ENCODE data around the gene ZNF549. TPM values are rescaled to one million over a fixed set of nuclear protein-coding genes. Genes with fewer than 3 reads are reported as not detected.

ZNF549 gene
- total and polyA plus RNA-seq, 2 of the 13 experiments (the other 11 are each of a cell fraction or from before 2014, with no cell fraction given) = 2.8 to 6.4 TPM

GRCh38 chr19:57527136-57527881 lies at the start of gene ZNF549 (continued):
- TF ChIP-seq, protein P1, sequence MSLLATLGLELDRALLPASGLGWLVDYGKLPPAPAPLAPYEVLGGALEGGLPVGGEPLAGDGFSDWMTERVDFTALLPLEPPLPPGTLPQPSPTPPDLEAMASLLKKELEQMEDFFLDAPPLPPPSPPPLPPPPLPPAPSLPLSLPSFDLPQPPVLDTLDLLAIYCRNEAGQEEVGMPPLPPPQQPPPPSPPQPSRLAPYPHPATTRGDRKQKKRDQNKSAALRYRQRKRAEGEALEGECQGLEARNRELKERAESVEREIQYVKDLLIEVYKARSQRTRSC (CRISPR knock-in tag; IDR thresholded peaks at IDR 0.05; ENCODE audit: low read depth) = no peak
- TF ChIP-seq CC2D1A (CRISPR knock-in tag; IDR thresholded peaks at IDR 0.05) = no peak
- peak; percentile 36; the same call in 1 of the 2 replicates for TF ChIP-seq ZSCAN9 (CRISPR knock-in tag; IDR thresholded peaks at IDR 0.05; ENCODE audit: borderline replicate concordance)
- TF ChIP-seq ZHX1 (CRISPR knock-in tag; IDR thresholded peaks at IDR 0.05; ENCODE audit: low read depth) = peak; percentile 73; the same call in 1 of the 2 replicates
- TF ChIP-seq ZNF333 (CRISPR knock-in tag; IDR thresholded peaks at IDR 0.05; ENCODE audit: borderline replicate concordance) = 0 out of 2 replicates have a peak, but pooled peaks have one; percentile 28
- TF ChIP-seq ZFP82 (CRISPR knock-in tag; IDR thresholded peaks at IDR 0.05; ENCODE audit: borderline replicate concordance) = 0 out of 2 replicates have a peak, but pooled peaks have one; percentile 32
- 0 out of 2 replicates have a peak, but pooled peaks have one; percentile 60 for TF ChIP-seq TMF1 (CRISPR knock-in tag; IDR thresholded peaks at IDR 0.05; ENCODE audit: low read depth)
- TF ChIP-seq STAG1 (CRISPR knock-in tag; IDR thresholded peaks at IDR 0.05) = no peak
- TF ChIP-seq ZNF713 (CRISPR knock-in tag; IDR thresholded peaks at IDR 0.05) = no peak
- peak; percentile 91; the same call in 1 of the 2 replicates for TF ChIP-seq ZNF605 (CRISPR knock-in tag; IDR thresholded peaks at IDR 0.05)
- peak; percentile 75 for TF ChIP-seq CBX5 (CRISPR knock-in tag; IDR thresholded peaks at IDR 0.05; ENCODE audit: borderline replicate concordance)
- no peak for TF ChIP-seq SP1 (IDR thresholded peaks at IDR 0.05)
- peak; percentile 63; the same call in 1 of the 2 replicates for TF ChIP-seq SP1 (CRISPR knock-in tag; IDR thresholded peaks at IDR 0.05)
- TF ChIP-seq ESRRA (CRISPR knock-in tag; IDR thresholded peaks at IDR 0.05; ENCODE audit: low read depth) = peak; percentile 31; the same call in 1 of the 2 replicates
- peak; percentile 78 for TF ChIP-seq EED (CRISPR knock-in tag; IDR thresholded peaks at IDR 0.05)
- 0 out of 2 replicates have a peak, but pooled peaks have one; percentile 24 for TF ChIP-seq ZNF296 (CRISPR knock-in tag; conservative IDR thresholded peaks at IDR 0.05)
- TF ChIP-seq TEAD3 (CRISPR knock-in tag; optimal IDR thresholded peaks at IDR 0.05; ENCODE audit: borderline replicate concordance) = peak; percentile 79
- peak; percentile 77; the same call in 1 of the 2 replicates for TF ChIP-seq ZNF792 (CRISPR knock-in tag; IDR thresholded peaks at IDR 0.05)
- TF ChIP-seq, protein P2, sequence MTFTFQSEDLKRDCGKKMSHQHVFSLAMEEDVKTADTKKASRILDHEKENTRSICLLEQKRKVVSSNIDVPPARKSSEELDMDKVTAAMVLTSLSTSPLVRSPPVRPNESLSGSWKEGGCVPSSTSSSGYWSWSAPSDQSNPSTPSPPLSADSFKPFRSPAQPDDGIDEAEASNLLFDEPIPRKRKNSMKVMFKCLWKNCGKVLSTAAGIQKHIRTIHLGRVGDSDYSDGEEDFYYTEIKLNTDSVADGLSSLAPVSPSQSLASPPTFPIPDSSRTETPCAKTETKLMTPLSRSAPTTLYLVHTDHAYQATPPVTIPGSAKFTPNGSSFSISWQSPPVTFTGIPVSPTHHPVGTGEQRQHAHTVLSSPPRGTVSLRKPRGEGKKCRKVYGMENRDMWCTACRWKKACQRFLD (CRISPR knock-in tag; IDR thresholded peaks at IDR 0.05; ENCODE audit: borderline replicate concordance) = no peak
- TF ChIP-seq GMEB1 (CRISPR knock-in tag; IDR thresholded peaks at IDR 0.05; ENCODE audit: borderline replicate concordance) = peak; percentile 99
- TF ChIP-seq RARA (CRISPR knock-in tag; IDR thresholded peaks at IDR 0.05) = no peak
- 0 out of 2 replicates have a peak, but pooled peaks have one; percentile 34 for TF ChIP-seq HNRNPL (IDR thresholded peaks at IDR 0.05; ENCODE audit: low read depth, low read length)

All from HepG2 (cell line).